Stimulated activated CD8-positive, alpha-beta memory T cell treated with anti-CD3 and anti-CD28 coated beads, Interleukin-2, amount 100 ng/mL, for 48 hours (primary cell): ENCODE results near the gene HDAC4.

Source experiments
- DNase-seq, 2 donors: peaks; one replicate each; pipeline ENCODE4 v3.0.0-alpha.2; 2020; ENCODE audit warnings: low read depth in 2 of 2

HDAC4 gene

DNA sequence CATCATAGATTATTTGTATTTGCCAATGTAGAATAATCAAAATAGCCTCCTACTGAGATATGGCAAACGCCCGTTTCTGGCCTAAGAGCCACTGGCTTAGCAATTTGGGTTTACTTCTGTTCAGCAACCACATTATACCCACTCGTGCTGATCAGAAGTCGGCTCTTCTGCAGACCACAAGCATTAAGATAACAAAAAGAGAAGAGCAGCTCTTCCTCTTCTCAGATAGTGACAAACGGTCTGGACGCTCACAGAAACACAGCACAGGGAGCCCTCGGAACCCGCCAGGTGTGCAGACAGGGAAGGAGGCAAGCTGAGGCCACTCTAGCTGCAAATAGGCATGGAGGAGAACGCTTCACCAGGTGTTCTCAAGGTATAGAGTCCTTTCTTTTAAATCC is 164.0 kb downstream of the HDAC4 start:
- DNase-seq = no peak

GRCh38 chr2:239236043-239236807 is 164.6 kb downstream of the HDAC4 start:
- no peak for DNase-seq

GRCh38 chr2:239235311-239235710 is 165.5 kb downstream of the HDAC4 start:
- no peak for DNase-seq

DNA sequence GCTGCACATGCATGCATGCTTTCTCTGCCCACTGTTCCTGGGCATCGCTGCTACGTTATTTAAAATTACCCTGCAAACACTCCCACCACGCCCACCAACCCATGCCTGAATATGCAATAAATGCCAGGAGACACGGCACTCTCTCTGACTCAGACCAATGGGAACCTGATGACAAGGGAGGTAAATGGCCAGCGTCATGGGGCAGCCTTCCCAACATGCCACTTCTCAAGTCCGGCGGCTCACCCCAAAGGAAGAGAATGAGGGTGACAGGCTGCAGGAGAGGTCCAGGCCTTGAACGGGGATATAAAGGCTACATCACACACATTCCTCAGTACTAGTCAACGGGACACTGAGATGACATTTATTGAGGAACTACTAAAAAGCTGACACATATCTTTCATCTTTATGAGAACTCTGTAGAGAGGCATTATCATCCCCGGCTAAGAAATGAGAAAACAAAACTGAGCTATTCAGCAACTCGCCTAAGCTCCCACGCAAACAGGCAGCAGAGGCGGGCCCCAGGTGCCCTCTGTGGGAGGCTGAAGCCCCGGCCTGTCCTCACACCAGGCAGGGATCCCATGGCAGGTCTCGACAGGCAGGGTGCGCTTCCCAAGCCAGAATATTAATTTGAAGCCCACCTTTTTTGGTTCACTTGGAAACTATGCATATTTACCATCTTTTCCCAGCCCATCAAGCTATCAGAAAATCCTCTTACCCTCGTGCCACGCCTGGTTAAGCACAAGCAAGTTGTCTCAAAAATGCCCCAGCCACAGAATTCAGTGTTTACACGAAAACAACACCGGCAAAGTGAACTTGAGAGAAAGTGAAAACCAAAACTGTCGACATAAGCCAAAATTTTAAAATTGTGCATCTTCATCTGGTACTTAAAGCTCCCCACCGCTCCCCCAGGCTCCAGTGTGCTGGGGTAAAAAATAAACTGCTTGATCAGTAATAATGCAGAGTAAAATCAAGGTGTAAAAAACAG is 166.3 kb downstream of the HDAC4 start:
- DNase-seq = no peak

DNA sequence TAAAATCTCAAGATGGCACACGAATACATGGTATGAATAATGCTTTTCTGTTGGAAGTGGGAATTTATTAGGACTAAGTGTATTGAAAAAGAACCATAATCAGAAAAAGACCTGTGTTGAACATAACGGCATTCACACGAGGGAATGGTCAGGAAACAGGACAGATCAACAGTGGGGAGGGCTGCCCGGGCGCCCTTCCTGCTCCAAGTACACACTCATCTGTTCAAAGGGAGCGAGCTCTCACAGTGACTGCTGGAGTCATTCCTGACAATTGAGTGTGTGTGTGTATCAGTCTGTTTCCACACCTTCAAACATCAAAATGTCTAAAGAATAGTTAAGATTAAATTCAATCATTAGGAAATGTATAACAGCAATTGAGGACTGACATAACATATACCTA is 167.2 kb downstream of the HDAC4 start:
- DNase-seq = no peak

GRCh38 chr2:239232195-239232578 is 168.6 kb downstream of the HDAC4 start:
- DNase-seq = no peak

DNA sequence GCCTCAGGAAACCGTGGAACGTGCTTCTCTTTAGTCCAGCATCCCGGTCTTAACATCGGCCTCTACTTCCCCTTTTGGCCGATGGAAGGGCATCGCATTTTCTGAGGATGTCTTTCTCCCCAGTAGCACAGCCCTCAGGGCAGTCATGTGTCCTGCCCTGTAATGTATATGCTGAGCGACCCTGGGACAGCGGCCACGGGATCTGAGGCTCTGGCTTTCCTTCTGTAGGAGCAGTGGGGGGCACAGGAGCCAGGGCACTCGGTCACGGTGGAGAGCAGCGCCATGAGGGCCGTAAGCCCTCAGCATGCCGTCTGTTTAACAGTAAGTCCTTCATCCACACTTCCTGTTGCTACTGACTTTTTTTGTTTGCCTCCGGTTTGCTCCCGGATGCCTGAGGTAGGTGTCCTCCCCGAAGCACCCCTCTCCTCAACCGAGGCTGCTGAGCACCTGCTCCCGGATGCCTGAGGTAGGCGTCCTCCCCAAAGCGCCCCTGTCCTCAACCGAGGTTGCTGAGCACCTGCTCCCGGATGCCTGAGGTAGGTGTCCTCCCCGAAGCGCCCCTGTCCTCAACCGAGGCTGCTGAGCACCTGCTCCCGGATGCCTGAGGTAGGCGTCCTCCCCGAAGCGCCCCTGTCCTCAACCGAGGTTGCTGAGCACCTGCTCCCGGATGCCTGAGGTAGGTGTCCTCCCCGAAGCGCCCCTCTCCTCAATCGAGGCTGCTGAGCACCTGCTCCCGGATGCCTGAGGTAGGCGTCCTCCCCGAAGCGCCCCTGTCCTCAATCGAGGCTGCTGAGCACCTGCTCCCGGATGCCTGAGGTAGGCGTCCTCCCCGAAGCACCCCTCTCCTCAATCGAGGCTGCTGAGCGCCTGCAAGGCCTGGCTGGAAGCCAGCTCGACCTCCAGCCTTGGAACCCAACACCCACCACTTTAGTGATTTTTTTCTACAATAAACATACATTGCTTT is 169.3 kb downstream of the HDAC4 start:
- DNase-seq = no peak

DNA sequence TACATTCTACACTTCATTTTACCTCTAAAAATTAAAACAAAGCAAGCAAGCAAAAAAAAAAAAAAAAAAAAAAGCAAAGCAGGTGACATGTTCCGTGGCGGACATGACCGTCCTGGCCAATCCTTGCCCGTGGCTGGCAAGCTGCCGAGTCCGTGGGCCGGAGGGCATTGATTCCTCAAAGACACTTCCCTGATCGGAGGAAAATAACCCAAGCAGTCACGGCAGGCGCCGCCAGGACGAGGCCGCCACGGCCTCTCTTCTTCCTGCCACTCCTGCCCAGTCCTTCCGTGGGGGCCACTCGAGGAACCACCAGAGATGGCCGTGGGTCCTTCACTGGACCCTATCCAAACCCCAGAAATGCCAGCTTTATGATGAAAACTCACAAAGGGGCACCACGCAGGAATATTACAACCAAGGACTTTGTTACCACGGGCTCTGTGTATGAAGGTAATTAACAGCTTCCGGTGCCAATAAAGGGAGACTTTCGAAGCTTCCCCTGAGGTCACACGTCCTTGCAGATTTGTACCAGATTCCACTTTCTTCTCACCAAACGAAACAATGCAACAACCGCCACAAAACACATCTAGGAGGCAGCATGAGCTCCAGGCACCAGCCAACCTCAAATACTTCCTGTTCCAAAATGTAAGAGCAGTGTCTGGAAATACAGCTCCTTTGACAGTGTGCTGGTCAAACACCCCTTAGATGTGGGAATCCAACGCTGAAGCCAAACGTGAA is 170.3 kb downstream of the HDAC4 start:
- no peak for DNase-seq

GRCh38 chr2:239229545-239230279 is 171.1 kb downstream of the HDAC4 start:
- no peak for DNase-seq

DNA sequence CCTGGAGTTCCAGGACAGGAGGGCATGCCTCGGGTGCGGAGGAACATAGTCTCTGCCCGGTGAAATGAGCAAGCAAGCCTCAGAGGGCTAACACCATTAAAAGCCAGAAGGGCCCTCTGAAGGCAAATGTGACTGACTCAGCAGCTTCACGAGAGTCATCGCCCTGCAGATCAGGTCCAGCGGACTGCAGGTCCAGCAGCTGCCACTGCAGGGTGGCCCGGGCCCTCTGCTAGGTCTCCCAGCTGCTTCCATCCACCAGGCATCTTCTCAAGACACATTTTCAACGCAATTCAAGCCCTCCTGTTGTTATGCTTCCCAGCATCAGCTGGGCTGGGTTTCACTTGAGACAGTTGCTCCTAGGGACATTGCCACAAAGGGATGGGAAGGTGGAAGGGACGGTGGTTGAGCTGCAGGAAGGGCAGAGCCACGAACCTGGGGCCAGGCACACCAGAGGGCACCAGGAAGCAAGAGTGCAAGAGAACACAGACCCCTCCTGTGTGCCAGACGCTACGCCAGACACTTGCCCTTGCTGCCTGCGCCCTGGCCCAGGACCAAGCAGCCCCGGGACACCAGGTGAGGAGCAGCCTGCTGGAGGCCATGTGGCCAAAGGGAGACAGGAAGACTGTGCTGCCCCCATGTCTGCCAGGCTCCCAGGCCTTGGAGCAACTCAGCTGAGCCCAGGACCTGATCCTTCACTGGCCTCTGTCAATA is 173.0 kb downstream of the HDAC4 start:
- DNase-seq = no peak

- DNase-seq = no peak
These were observed 173.9 kb downstream of the HDAC4 start for GRCh38 chr2:239226677-239227581.

DNA sequence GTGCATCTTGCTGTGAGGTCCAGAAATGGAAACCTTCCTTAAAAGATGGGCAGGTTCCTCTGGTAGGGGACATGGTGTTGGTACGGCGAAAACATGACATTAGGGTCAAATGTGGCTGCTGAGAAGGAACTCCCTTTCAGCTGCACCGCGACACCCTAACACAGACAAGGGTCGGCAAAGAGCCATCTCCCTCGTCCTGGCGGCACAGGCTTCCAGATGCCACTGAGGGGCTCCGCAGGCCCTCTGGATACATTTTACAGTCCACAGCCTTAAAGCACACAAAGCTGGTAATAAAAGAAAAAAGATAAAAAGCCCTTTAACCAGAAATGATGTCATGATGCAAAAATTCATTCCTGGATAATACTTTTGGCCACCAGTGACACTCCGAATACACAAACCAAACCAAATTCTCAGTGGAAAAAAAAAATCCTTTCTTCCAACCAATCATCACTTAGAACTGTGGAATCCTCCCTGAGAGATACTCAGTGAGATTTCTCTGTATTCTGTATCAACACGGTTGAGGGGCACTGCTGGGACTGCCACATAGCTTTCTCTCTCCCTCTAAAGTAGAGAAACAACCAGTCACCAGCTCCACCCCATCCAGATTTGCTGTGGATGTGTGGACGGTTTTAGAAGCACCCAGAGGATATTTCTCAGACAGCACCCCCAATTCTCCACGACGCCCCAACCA is 174.8 kb downstream of the HDAC4 start:
- DNase-seq = no peak

- DNase-seq = no peak
These were observed 175.4 kb downstream of the HDAC4 start for GRCh38 chr2:239225371-239225851.

- DNase-seq = no peak
These were observed 175.9 kb downstream of the HDAC4 start for GRCh38 chr2:239224955-239225354.

DNA sequence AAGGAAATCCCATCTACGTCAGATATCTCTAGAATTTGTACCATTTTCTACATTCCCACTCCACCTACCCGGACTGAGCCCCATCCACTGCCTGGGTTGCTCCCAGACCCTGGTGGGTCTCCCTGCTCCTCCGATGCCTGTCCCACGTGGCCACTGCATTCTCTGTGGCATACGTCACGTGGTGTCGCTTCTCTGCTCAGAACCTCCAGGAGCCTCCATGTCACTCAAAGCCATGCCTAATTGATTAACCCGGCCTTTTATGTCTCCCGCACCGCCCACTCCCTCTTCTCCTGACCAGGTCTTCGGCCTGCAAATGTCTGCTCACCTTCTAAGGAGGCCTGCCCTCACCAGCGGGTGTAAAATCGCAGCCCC is 176.6 kb downstream of the HDAC4 start:
- no peak for DNase-seq

DNA sequence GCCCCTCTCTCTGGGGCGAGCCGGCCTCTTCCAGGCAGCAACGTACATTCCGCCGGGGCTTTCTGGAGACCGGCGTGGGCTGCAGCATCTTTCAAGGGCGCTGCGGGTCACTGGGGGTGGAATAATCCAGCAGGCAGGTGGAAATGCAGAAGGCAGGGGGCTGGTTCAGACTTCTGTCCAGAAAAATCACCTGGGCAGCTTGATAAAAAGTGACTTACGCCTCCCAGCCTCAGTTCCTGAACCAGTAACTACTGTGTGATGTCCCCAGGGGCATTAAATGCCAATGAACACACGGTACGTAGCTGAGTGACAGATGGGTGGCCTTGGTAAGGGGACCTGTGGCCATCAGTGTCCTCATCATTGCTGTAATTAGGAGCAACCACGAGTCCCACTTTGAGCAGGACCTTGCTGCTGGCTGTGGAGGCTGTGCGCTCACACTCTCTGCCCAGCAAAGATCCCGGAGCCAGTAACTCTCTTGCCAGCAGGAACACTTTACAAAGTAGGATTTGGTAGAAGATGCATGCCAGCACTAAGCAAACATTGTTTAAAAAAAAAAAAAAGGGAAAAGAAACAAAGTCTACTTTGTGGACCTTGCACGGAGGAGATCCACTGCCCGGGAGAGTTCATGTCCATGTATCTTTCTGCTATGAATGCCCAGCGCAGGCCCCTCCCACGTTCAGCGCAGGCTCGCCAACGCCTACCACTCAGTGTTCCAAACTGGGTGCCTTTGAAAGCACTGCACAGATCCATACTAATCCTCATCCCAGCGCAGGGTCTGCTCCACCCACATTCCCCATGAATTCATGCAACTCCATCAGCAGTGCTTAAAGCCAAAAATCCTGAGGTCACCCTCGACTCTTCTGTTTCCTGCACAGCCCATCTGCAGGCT is 177.3 kb downstream of the HDAC4 start:
- DNase-seq = no peak
